Neural crest cell (in vitro differentiated cells): ENCODE results near the gene SRR. TPM values are rescaled to one million over a fixed set of nuclear protein-coding genes. Genes with fewer than 3 reads are reported as not detected.
"Not testable (repeated sequence)": the region's sequence is repeated elsewhere in the genome, so short reads cannot be mapped to it uniquely, and the experiment has no call there.

Experiments
- DNase-seq: peaks from one replicate; pipeline ENCODE4 v3.0.0; 2021; ENCODE audit warnings: low read depth, mixed read lengths, low spot score
- H3K27ac Mint-ChIP-seq: one replicate; pipeline ENCODE4 v1.8.0; 2021; ENCODE audit warnings: mild to moderate bottlenecking, mixed read lengths; ENCODE audit not compliant: unreplicated experiment
- H3K27me3 Mint-ChIP-seq: 2 replicates; pipeline ENCODE4 v1.8.0; 2021; ENCODE audit warnings: low read depth, mild to moderate bottlenecking, mixed read lengths
- H3K36me3 Mint-ChIP-seq: 2 replicates; pipeline ENCODE4 v1.8.0; 2021; ENCODE audit warnings: low read depth, mild to moderate bottlenecking, mixed read lengths
- H3K4me1 Mint-ChIP-seq: 2 replicates; pipeline ENCODE4 v1.8.0; 2021; ENCODE audit warnings: mixed read lengths
- H3K4me3 Mint-ChIP-seq: one replicate; pipeline ENCODE4 v1.8.0; 2021; ENCODE audit warnings: mild to moderate bottlenecking, mixed read lengths
- H3K9me3 Mint-ChIP-seq: 2 replicates; pipeline ENCODE4 v1.8.0; 2021; ENCODE audit warnings: mixed read lengths
- CTCF ChIP-seq: fragments of 200-600 bp; sonication (generic); conservative IDR thresholded peaks from 2 replicates; pipeline ENCODE4 v1.5.0; 2021; ENCODE audit warnings: antibody characterized with exemption, mild to moderate bottlenecking
- long read RNA-seq: library from polyadenylated mRNA; unstranded; transcript quantifications from one replicate; pipeline ENCODE4 v2.0.0, GENCODE V29; 2020
- total RNA-seq: library from RNA; stranded (reverse); gene quantifications from 2 replicates; pipeline ENCODE4 v1.2.1, GENCODE V29; 2021

The SRR gene
- 25.6 and 35.7 TPM in 2 replicates for total RNA-seq
- long read RNA-seq, transcript SRR-201 (8 exons, 2,728 nt) = major isoform, 56 of 71 reads
- long read RNA-seq, partial matches to known transcripts = 1 of 71 reads
- long read RNA-seq, other reads (novel, unspliced or antisense) = 14 of 71 reads

DNA sequence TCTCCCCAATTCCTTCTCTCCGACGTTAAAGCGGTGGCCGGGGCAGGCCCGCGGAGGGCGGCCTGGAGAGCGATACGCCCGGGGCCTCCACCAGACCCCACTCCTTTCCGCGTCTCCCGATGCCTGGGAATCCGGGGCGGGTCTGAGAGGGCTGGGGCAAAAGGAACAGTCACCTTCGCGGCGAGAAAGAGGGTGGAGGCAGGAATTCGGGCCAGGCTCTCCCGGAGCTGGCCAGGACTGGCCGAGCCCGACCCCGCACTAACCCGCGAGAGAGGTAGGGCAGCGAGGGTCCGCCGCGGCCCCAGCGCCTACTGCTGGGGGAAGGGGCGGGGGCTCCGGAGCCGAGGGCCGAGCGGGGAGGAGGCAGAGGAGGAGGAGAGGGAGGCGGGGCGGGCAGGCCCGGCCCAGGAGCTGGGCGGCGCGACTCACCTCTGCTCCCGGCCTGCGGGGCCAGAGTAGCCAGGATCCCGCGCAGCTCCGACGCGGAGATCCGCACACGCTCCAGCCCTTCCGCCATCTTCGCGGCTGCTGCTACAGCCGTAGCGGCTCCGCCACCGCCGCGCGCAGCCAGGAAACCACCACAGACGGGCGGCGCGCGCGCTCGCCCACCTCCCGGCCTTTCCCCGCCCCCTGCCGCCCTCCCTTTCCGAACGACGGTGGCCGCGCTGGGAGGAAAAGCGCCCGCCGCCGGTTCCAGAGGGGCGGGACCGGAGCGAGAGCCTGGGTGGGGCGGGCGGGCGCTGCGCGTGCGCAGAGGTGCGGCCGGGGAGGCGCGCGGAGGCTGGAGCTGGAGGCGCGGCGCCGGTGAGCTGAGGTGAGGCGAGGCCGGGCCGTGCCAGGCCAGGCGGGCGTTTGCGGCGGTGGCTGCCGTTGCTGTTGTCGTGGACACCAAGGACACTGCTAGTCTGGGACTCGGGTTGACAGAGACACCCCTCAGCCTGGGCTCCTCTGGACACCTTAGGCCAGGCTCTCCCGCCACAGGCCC is at the start of gene SRR, which contains the start of gene SMG6:
Gene SRR (plus strand): TSS at position 747 of the 985 bp plus-strand sequence. CDS start 11,611 bp downstream, outside the sequence.
Gene SMG6 (minus strand): TSS at position 582 of the 985 bp plus-strand sequence. CDS start 65 bp downstream, at position 517.
- peaks cover 15% of the 10 kb centered on the region for H3K36me3 Mint-ChIP-seq
- H3K9me3 Mint-ChIP-seq = no peaks in the 10 kb centered on the region
- peaks cover 39% of the 10 kb centered on the region for H3K4me1 Mint-ChIP-seq
- H3K4me3 Mint-ChIP-seq = peak within 1 kb of the TSS; percentile 93
- DNase-seq = peak; percentile 82
- H3K27ac Mint-ChIP-seq = peak within 1 kb of the TSS; percentile 54
- no peak for TF ChIP-seq CTCF
- H3K27me3 Mint-ChIP-seq = no peaks in the 10 kb centered on the region

DNA sequence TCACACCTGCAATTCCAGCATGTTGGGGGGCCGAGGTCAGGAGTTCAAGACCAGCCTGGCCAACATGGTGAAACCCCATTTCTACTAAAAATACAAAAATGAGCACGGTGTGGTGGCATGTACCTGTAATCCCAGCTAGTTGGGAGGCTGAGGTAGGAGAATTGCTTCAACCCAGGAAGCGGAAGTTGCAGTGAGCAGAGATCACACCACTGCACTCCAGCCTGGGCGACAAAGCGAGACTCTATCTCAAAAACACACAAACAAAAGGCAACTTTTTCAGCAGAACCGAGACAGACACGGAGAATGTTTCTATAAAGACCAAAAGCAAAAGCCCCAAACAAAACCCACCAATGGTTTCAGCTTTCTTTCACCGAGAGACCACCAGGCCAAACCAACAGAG is 44.9 kb upstream of the SRR start:
- peaks cover 34% of the 10 kb centered on the region for H3K36me3 Mint-ChIP-seq
- H3K4me3 Mint-ChIP-seq, H3K27me3 Mint-ChIP-seq, DNase-seq, H3K9me3 Mint-ChIP-seq, H3K4me1 Mint-ChIP-seq, H3K27ac Mint-ChIP-seq: not testable (repeated sequence)

DNA sequence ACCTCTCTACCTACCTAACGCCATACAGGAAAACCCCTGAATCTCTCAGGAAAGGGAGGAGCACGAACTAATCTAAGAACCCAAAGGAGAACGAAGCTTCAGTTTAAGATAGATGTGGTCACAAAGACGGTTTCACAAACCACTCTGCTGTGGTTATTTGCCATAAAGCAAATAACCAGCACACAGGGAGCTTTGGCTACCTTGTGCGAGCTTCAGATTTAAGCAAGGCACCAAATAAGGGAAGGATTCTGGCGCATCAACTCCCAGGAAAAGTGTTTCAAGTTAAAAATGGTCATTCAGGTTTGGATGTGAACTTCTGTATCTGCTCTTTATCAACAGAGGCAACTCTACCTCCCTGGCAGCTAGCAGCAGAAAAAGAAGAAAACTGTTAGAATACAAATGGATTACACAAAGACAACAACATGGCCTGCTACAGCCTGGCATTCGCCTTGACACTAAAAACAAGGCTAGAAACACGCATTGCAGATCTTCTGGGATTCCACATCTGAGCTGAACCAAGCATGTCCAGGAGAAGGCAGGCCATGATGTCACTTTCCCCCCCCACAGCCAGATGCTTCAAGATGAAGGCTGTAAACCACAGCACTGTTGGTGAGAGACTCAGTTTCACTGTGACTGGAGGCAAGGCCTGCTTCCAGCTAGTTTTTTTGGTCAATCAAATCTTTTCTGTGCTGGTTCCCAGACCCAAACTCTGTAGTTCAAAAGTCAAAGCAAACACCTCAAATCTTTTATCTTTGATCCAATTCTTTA is 43.8 kb upstream of the SRR start:
- no peak overlapping the region for H3K4me3 Mint-ChIP-seq
- no peaks in the 10 kb centered on the region for H3K4me1 Mint-ChIP-seq
- peaks cover 32% of the 10 kb centered on the region for H3K36me3 Mint-ChIP-seq
- no peak for TF ChIP-seq CTCF
- DNase-seq = no peak
- H3K27ac Mint-ChIP-seq = no peak overlapping the region
- peaks cover under 1% of the 10 kb centered on the region for H3K9me3 Mint-ChIP-seq
- no peaks in the 10 kb centered on the region for H3K27me3 Mint-ChIP-seq

GRCh38 chr17:2262135-2262587 is 41.6 kb upstream of the SRR start:
- Mint-ChIP-seq H3K27me3 (no peaks in the 10 kb centered on the region), H3K9me3 (no peaks in the 10 kb centered on the region), H3K36me3 (peaks cover 23% of the 10 kb centered on the region), H3K4me1 (no peaks in the 10 kb centered on the region), H3K27ac (no peak overlapping the region), H3K4me3 (no peak overlapping the region)
- TF ChIP-seq CTCF = no peak
- no peak for DNase-seq

- TF ChIP-seq CTCF = no peak
- H3K4me1 Mint-ChIP-seq = no peaks in the 10 kb centered on the region
- no peaks in the 10 kb centered on the region for H3K9me3 Mint-ChIP-seq
- H3K4me3 Mint-ChIP-seq = no peak overlapping the region
- peaks cover 16% of the 10 kb centered on the region for H3K36me3 Mint-ChIP-seq
- DNase-seq = no peak
- no peaks in the 10 kb centered on the region for H3K27me3 Mint-ChIP-seq
- no peak overlapping the region for H3K27ac Mint-ChIP-seq
Observed at GRCh38 chr17:2263183-2264066, 40.3 kb upstream of the SRR start.
